K562 (cell line): ENCODE measurements around the gene SMAD5. TPM values are rescaled to one million over a fixed set of nuclear protein-coding genes. Genes with fewer than 3 reads are reported as not detected.

Experiments used
- ATAC-seq: fragments of 200-7000 bp; cut with Tn5 transposase; 3 replicates; pipeline ENCODE4 v1.9.1; 2020; ENCODE audit warnings: moderate library complexity
- BruUV-seq: library from RNA; stranded (reverse); fragments of 400-500 nt; replicated peaks from 2 replicates; lab custom pipeline; 2021; lab: Mats Ljungman, UMichigan
- CTCF ChIA-PET: fragments of 300-600 bp; formaldehyde crosslinking; extraction: SDS; loops from one replicate; lab custom pipeline; 2021; ENCODE audit warnings: low intra/inter-chr PET ratio; lab: Yijun Ruan, JAX
- POLR2A ChIA-PET: fragments of 300-600, 350-650 bp; sonication (Branson Sonifier 250); formaldehyde crosslinking; extraction: SDS; loops from one replicate; lab custom pipeline; 2021; ENCODE audit warnings: antibody characterized with exemption, inconsistent platforms; lab: Yijun Ruan, JAX
- DNase-seq, 4 experiments: peaks; one replicate each; pipeline versions ENCODE4 v3.0.0 to v3.0.0-alpha.2; 2011 to 2018; ENCODE audit warnings: low spot score in 3 of 4, mixed read lengths in 3 of 4; ENCODE audit errors: extremely low read depth in 1 of 4
- FAIRE-seq: peaks from 2 replicates; lab custom pipeline; 2011; peaks lifted over from hg19 to GRCh38; lab: Jason Lieb, UNC
- H2AFZ ChIP-seq: 2 replicates; pipeline ENCODE4 v1.6.0; 2011; ENCODE audit warnings: low read depth, low read length, control low read depth, inconsistent platforms
- H3K27ac ChIP-seq: fragments of 200-600 bp; 3 replicates; pipeline ENCODE4 v1.8.0; 2011; ENCODE audit warnings: low read depth, mild to moderate bottlenecking, control low read depth, inconsistent platforms, low read length, moderate library complexity, mixed read lengths; ENCODE audit errors: extremely low read depth
- H3K27me3 ChIP-seq, 2 experiments: fragments of 300-600 bp in 1 of 2; 2 replicates in 1 of 2; 3 replicates in 1 of 2; pipeline versions ENCODE4 v1.6.0 to v1.8.0; 2011; ENCODE audit warnings: inconsistent platforms in 2 of 2, low read length in 2 of 2, mild to moderate bottlenecking in 1 of 2, mixed read lengths in 1 of 2, moderate library complexity in 1 of 2; ENCODE audit not compliant: control insufficient read depth in 2 of 2, insufficient read depth in 2 of 2
- H3K36me3 ChIP-seq: fragments of 300-600 bp; 3 replicates; pipeline ENCODE4 v1.8.0; 2011; ENCODE audit warnings: mild to moderate bottlenecking, low read length, inconsistent platforms; ENCODE audit not compliant: control insufficient read depth, insufficient read depth
- H3K4me1 ChIP-seq, 2 experiments: fragments of 200-600 bp in 1 of 2; replicated peaks in 1 of 2; 2 replicates in 1 of 2; 3 replicates in 1 of 2; pipeline versions ENCODE4 v1.5.1 to v1.8.0; 2011; ENCODE audit warnings: inconsistent platforms in 2 of 2, low read length in 2 of 2, mild to moderate bottlenecking in 1 of 2, mixed read lengths in 1 of 2, moderate library complexity in 1 of 2; ENCODE audit not compliant: control insufficient read depth in 2 of 2, insufficient read depth in 2 of 2
- H3K4me2 ChIP-seq: 2 replicates; pipeline ENCODE4 v1.6.1; 2011; ENCODE audit warnings: low read length, control low read depth, inconsistent platforms, mixed read lengths; ENCODE audit not compliant: insufficient read depth
- H3K4me3 ChIP-seq: fragments of 200-600 bp; sonication (generic), shearing (Covaris generic); 2 replicates; pipeline ENCODE4 v1.5.1; 2016; ENCODE audit warnings: control low read depth, inconsistent platforms
- H3K79me2 ChIP-seq: fragments of 200-600 bp; 3 replicates; pipeline ENCODE4 v1.8.0; 2011; ENCODE audit warnings: low read length, inconsistent platforms; ENCODE audit not compliant: control insufficient read depth, insufficient read depth
- H3K9ac ChIP-seq, 2 experiments: 2 replicates each; pipeline versions ENCODE4 v1.6.0 to v1.6.1; 2011; ENCODE audit warnings: low read depth in 2 of 2, low read length in 2 of 2, control low read depth in 1 of 2, inconsistent platforms in 1 of 2, mild to moderate bottlenecking in 1 of 2, mixed read lengths in 1 of 2; ENCODE audit not compliant: insufficient read depth in 1 of 2
- H3K9me1 ChIP-seq: one replicate; pipeline ENCODE4 v1.6.0; 2011; ENCODE audit warnings: inconsistent platforms, mild to moderate bottlenecking, low read length, moderate library complexity; ENCODE audit not compliant: control insufficient read depth, insufficient read depth
- H3K9me3 ChIP-seq: replicated peaks from 2 replicates; pipeline ENCODE4 v1.5.1; 2011; ENCODE audit warnings: low read depth, low read length, inconsistent platforms; ENCODE audit not compliant: control insufficient read depth, insufficient read depth
- H4K20me1 ChIP-seq: replicated peaks from 2 replicates; pipeline ENCODE4 v1.6.1; 2011; ENCODE audit warnings: low read length, inconsistent platforms, mixed read lengths; ENCODE audit not compliant: control insufficient read depth, insufficient read depth
- ELF2 ChIP-seq: fragments of 250-450 bp; sonication (Bioruptor Pico); IDR thresholded peaks from 2 replicates; pipeline ENCODE4 v1.5.0; 2021; ENCODE audit warnings: mild to moderate bottlenecking
- ESRRB ChIP-seq: fragments of 250-450 bp; sonication (Bioruptor Pico); IDR thresholded peaks from 2 replicates; pipeline ENCODE4 v1.5.0; 2020; ENCODE audit warnings: mild to moderate bottlenecking, moderate library complexity, borderline replicate concordance
- HDAC8 ChIP-seq: fragments of 450-650 bp; IDR thresholded peaks from 2 replicates; pipeline ENCODE4 v1.6.1; 2016; ENCODE audit warnings: mild to moderate bottlenecking, missing genetic modification characterization, moderate library complexity, missing compliant biosample characterization
- KDM5B ChIP-seq: fragments of 200-600 bp; sonication (generic); IDR thresholded peaks from 2 replicates; pipeline ENCODE4 v1.6.1; 2012; ENCODE audit warnings: low read depth, mild to moderate bottlenecking, moderate library complexity, low read length, control low read depth, inconsistent platforms; ENCODE audit not compliant: insufficient replicate concordance
- NBN ChIP-seq: fragments of 450-650 bp; IDR thresholded peaks from 2 replicates; pipeline ENCODE4 v1.6.1; 2016; ENCODE audit warnings: low read depth, mild to moderate bottlenecking
- TSHZ1 ChIP-seq: fragments of 250-450 bp; sonication (Bioruptor Pico); IDR thresholded peaks from 2 replicates; pipeline ENCODE4 v1.4.0; 2020; ENCODE audit warnings: mild to moderate bottlenecking, moderate library complexity
- ZFP1 ChIP-seq: fragments of 450-650 bp; formaldehyde crosslinking; IDR thresholded peaks from 2 replicates; pipeline ENCODE4 v1.4.0; 2020; ENCODE audit warnings: mild to moderate bottlenecking, mixed read lengths
- ZNF224 ChIP-seq: sonication (generic); formaldehyde crosslinking; IDR thresholded peaks from 2 replicates; pipeline ENCODE4 v1.8.0; 2022; ENCODE audit warnings: mild to moderate bottlenecking, missing genetic modification reagents
- ZNF79 ChIP-seq: fragments of 250-450 bp; sonication (Bioruptor Pico); IDR thresholded peaks from 2 replicates; pipeline ENCODE4 v1.4.0; 2020; ENCODE audit warnings: low read depth, mild to moderate bottlenecking, moderate library complexity
- WGBS: fragments of 100-300 bp; shearing (Covaris generic); methylation state at CpG from one replicate; pipeline ENCODE4 v1.1.6; 2016; ENCODE audit warnings: low coverage, mixed read lengths; ENCODE audit not compliant: insufficient coverage; ENCODE audit errors: missing lambda C conversion rate; 5-methylcytosine and 5-hydroxymethylcytosine counted together
- in situ Hi-C: fragments of 300-500 bp; cut with MboI; formaldehyde crosslinking; loops from 4 replicates; pipeline ENCODE4 v1.15.0; 2018; ENCODE audit warnings: inconsistent platforms, mixed read lengths
- intact Hi-C: fragments of 100-400 bp; cut with micrococcal nuclease; formaldehyde crosslinking; loops from 2 replicates; pipeline ENCODE4 v1.14.2; 2022
- polyA plus RNA-seq, 8 experiments: library from polyadenylated mRNA; depleted of rRNA in 4 of 8; stranded (reverse) in 5 of 8; unstranded in 3 of 8; fragments of >200 nt; fragmentation: Nextera tagmentation in 2 of 8; fragmentation: Illumina TruSeq in 1 of 8; extraction: Ambion mirVana in 2 of 8; extraction: Trizol in 1 of 8; gene quantifications; 2 replicates each; pipeline versions ENCODE4 v1.2.1 to v1.2.3, GENCODE V29; 2011 to 2014; ENCODE audit warnings: inconsistent platforms in 1 of 8, missing spikeins in 1 of 8
- total RNA-seq, 7 experiments: library from RNA; depleted of rRNA in 6 of 7; stranded (reverse); fragments of >200 nt in 6 of 7; fragmentation: Illumina TruSeq in 2 of 7; extraction: Trizol in 2 of 7; gene quantifications; 2 replicates each; pipeline versions ENCODE4 v1.2.1 to v1.2.3, GENCODE V29; 2011 to 2021; ENCODE audit warnings: low replicate concordance in 1 of 7
- TF ChIP-seq, protein P1 (sequence below): sonication (generic); formaldehyde crosslinking; IDR thresholded peaks from 2 replicates; pipeline ENCODE4 v1.8.0; 2022; ENCODE audit warnings: mild to moderate bottlenecking, low read depth, missing genetic modification reagents

SMAD5 gene
- total and polyA plus RNA-seq, 9 of the 15 experiments (the other 6 are each of a cell fraction or from before 2014, with no cell fraction given) = 12.4 to 53.9 (median 20.3) TPM

DNA sequence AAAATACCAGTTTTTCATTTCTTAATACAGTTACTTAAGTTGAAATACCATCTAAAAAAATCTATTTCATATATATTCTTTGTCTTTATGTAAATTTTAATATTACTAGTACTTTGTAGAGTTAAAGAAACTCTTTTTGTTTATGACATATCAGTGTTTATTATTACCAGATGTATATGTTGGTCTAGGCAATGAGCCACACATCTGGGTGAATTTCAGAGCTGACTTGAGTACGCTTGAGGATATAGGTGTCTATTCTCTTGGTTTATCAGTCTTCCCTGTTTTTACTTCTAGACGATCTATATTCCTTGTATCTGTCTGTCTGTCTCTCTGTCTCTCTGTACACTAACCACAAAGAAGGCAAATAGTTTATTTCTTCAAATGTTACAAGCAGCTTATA, 2.9 kb downstream of the SMAD5 start:
- no peak for TF ChIP-seq ZNF224 (CRISPR knock-in tag)
- H3K79me2 ChIP-seq = peaks cover 79% of the 10 kb centered on the region
- 83% methylated on average over 2 of the region's 2 CpGs for WGBS
- no peaks in the 10 kb centered on the region for H3K9me1 ChIP-seq
- ChIA-PET CTCF (no interaction called here), POLR2A (interaction anchor here (0.6 to 1.3 kb wide), 2 partner anchors 10 to 54 kb away, joined by 3 read pairs; no protein-coding TSS in a partner anchor)
- no peak overlapping the region for H3K9ac ChIP-seq
- intact Hi-C loops = no loop called here
- no TSS peak for BruUV-seq
- no peaks in the 10 kb centered on the region for H3K9me3 ChIP-seq
- H3K36me3 ChIP-seq = no peaks in the 10 kb centered on the region; the same call in 2 of the 3 replicates
- H3K4me1 ChIP-seq = peaks cover 13 to 19% of the 10 kb centered on the region in 2 experiments; a peak in 4 of 5 replicates
- no peak for FAIRE-seq
- H2AFZ ChIP-seq = no peak overlapping the region
- H3K27ac ChIP-seq = no peak overlapping the region
- in situ Hi-C loops = no loop called here
- no peak for DNase-seq
- peaks cover 30% of the 10 kb centered on the region; the same call in 1 of the 2 replicates for H4K20me1 ChIP-seq
- no peaks in the 10 kb centered on the region for H3K27me3 ChIP-seq
- H3K4me2 ChIP-seq = no peak overlapping the region
- no peak for ATAC-seq
- no peak overlapping the region for H3K4me3 ChIP-seq

- ATAC-seq (no peak), FAIRE-seq (no peak), DNase-seq (no peak)
- H4K20me1 ChIP-seq = peaks cover 36% of the 10 kb centered on the region; the same call in 1 of the 2 replicates
- no peak overlapping the region for H2AFZ ChIP-seq
- intact Hi-C loops = no loop called here
- H3K27ac ChIP-seq = no peak overlapping the region
- BruUV-seq = no TSS peak
- in situ Hi-C loops = no loop called here
- CTCF ChIA-PET = no interaction called here
- H3K4me3 ChIP-seq = no peak overlapping the region
- POLR2A ChIA-PET = interaction anchor here (0.7 to 1.3 kb wide), 3 partner anchors 9 to 19 kb away, joined by 3 read pairs; no protein-coding TSS in a partner anchor
- H3K4me2 ChIP-seq = no peak overlapping the region
- H3K27me3 ChIP-seq = no peaks in the 10 kb centered on the region
- H3K4me1 ChIP-seq = peaks cover 6 to 15% of the 10 kb centered on the region in 2 experiments; a peak in 4 of 5 replicates
- WGBS = 12% methylated on average over 2 of the region's 2 CpGs
- H3K9ac ChIP-seq = no peak overlapping the region
- peaks cover 100% of the 10 kb centered on the region for H3K79me2 ChIP-seq
- H3K9me3 ChIP-seq = no peaks in the 10 kb centered on the region
- H3K9me1 ChIP-seq = no peaks in the 10 kb centered on the region
- no peaks in the 10 kb centered on the region; the same call in 2 of the 3 replicates for H3K36me3 ChIP-seq
- TF ChIP-seq ELF2 = no peak
- TF ChIP-seq ZFP1 = no peak
- TF ChIP-seq ZNF79 (CRISPR knock-in tag) = no peak
- no peak for TF ChIP-seq HDAC8 (tag)
- no peak for TF ChIP-seq TSHZ1 (CRISPR knock-in tag)
- no peak for TF ChIP-seq KDM5B
- TF ChIP-seq ESRRB (CRISPR knock-in tag) = no peak
- TF ChIP-seq NBN = no peak
- TF ChIP-seq, protein P1, sequence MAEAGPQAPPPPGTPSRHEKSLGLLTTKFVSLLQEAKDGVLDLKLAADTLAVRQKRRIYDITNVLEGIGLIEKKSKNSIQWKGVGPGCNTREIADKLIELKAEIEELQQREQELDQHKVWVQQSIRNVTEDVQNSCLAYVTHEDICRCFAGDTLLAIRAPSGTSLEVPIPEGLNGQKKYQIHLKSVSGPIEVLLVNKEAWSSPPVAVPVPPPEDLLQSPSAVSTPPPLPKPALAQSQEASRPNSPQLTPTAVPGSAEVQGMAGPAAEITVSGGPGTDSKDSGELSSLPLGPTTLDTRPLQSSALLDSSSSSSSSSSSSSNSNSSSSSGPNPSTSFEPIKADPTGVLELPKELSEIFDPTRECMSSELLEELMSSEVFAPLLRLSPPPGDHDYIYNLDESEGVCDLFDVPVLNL (CRISPR knock-in tag) = no peak
Observed at GRCh38 chr5:136137497-136138220, 5.0 kb downstream of the SMAD5 start.
